Kidney tubule cell (primary cell): ENCODE measurements around the gene RAC3.
A peak's percentile ranks its signal among the peaks of the same experiment; 100 is the strongest.

Experiments
- DNase-seq: peaks from one replicate; pipeline ENCODE4 v3.0.0-alpha.2; 2018; ENCODE audit warnings: low spot score

The RAC3 gene

GRCh38 chr17:82055965-82056728, 24.7 kb downstream of the RAC3 start:
- DNase-seq = no peak

GRCh38 chr17:82056729-82057621, 25.5 kb downstream of the RAC3 start:
- no peak for DNase-seq

- no peak for DNase-seq
Measured at GRCh38 chr17:82058230-82058854, 26.9 kb downstream of the RAC3 start.

GRCh38 chr17:82058855-82059249, 27.4 kb downstream of the RAC3 start:
- DNase-seq = no peak

GRCh38 chr17:82059272-82060000, 28.0 kb downstream of the RAC3 start:
- no peak for DNase-seq

GRCh38 chr17:82060001-82060380, 28.5 kb downstream of the RAC3 start:
- DNase-seq = no peak

- DNase-seq = no peak
Measured at GRCh38 chr17:82060614-82061013, 29.1 kb downstream of the RAC3 start.

- no peak for DNase-seq
Measured at GRCh38 chr17:82061047-82061925, 29.8 kb downstream of the RAC3 start.

GRCh38 chr17:82062076-82062983, 30.9 kb downstream of the RAC3 start:
- DNase-seq = no peak

- DNase-seq = no peak
Measured at GRCh38 chr17:82062984-82063368, 31.5 kb downstream of the RAC3 start.

- DNase-seq = no peak
Measured at GRCh38 chr17:82063424-82064415, 32.2 kb downstream of the RAC3 start.

GRCh38 chr17:82064433-82065192, 33.1 kb downstream of the RAC3 start:
- peak; percentile 77 for DNase-seq

- no peak for DNase-seq
Measured at GRCh38 chr17:82065193-82065637, 33.7 kb downstream of the RAC3 start.

- peak; percentile 59 for DNase-seq
Measured at GRCh38 chr17:82065638-82066303, 34.3 kb downstream of the RAC3 start, which contains the start of gene DUS1L. TSS of gene DUS1L (minus strand) at chr17:82065804. CDS start at chr17:82065059, 745 bp downstream.

- DNase-seq = no peak
Measured at GRCh38 chr17:82070611-82071010, 39.1 kb downstream of the RAC3 start.

GRCh38 chr17:82072827-82073226, 41.3 kb downstream of the RAC3 start:
- no peak for DNase-seq

GRCh38 chr17:82073446-82073845, 42.0 kb downstream of the RAC3 start:
- DNase-seq = no peak
